CD4-positive, CD25-positive, alpha-beta regulatory T cell (primary cell): ENCODE measurements around the gene ITPRIPL2. TPM values are rescaled to one million over a fixed set of nuclear protein-coding genes. Genes with fewer than 3 reads are reported as not detected.
A peak's percentile ranks its signal among the peaks of the same experiment; 100 is the strongest.

Source experiments
- ATAC-seq, 2 donors: fragments of 150-1000 bp; cut with Tn5 transposase; one replicate each; pipeline ENCODE4 v1.10.0; 2021; ENCODE audit warnings: low read depth in 2 of 2, moderate number of reproducible peaks in 2 of 2, moderate library complexity in 1 of 2
- DNase-seq, 3 donors: peaks; one replicate each; pipeline versions ENCODE4 v3.0.0 to v3.0.0-alpha.2; 2012 to 2022; ENCODE audit warnings: mixed read lengths in 1 of 3
- H3K27ac ChIP-seq: one replicate; pipeline ENCODE4 v1.7.0; 2013; ENCODE audit warnings: mild to moderate bottlenecking, low read length; ENCODE audit not compliant: insufficient read depth, poor library complexity, severe bottlenecking
- H3K27me3 ChIP-seq: one replicate; pipeline ENCODE4 v1.7.0; 2013; ENCODE audit warnings: low read length; ENCODE audit not compliant: control insufficient read depth, insufficient read depth
- H3K36me3 ChIP-seq: one replicate; pipeline ENCODE4 v1.7.0; 2013; ENCODE audit warnings: mild to moderate bottlenecking, low read length, moderate library complexity; ENCODE audit not compliant: control insufficient read depth, insufficient read depth
- H3K4me1 ChIP-seq: 2 replicates; pipeline ENCODE4 v1.7.0; 2013; ENCODE audit warnings: mild to moderate bottlenecking, low read length; ENCODE audit not compliant: insufficient read depth, control insufficient read depth, poor library complexity, severe bottlenecking
- H3K4me3 ChIP-seq: one replicate; pipeline ENCODE4 v1.7.0; 2013; ENCODE audit warnings: low read depth, mild to moderate bottlenecking, low read length, moderate library complexity
- H3K9me3 ChIP-seq, 2 experiments: 1 replicate in 1 of 2; 2 replicates in 1 of 2; pipeline ENCODE4 v1.7.0; 2013; ENCODE audit warnings: low read length in 2 of 2, mild to moderate bottlenecking in 1 of 2, moderate library complexity in 1 of 2; ENCODE audit not compliant: control insufficient read depth in 2 of 2
- H3K27ac Mint-ChIP-seq, 3 donors: one replicate each; pipeline ENCODE4 v1.8.0; 2020 to 2022; ENCODE audit warnings: mild to moderate bottlenecking in 3 of 3, mixed read lengths in 3 of 3, moderate library complexity in 2 of 3
- H3K27me3 Mint-ChIP-seq: one replicate; pipeline ENCODE4 v1.8.0; 2022; ENCODE audit warnings: mild to moderate bottlenecking, mixed read lengths
- H3K36me3 Mint-ChIP-seq: one replicate; pipeline ENCODE4 v1.8.0; 2020; ENCODE audit warnings: mixed read lengths
- H3K4me1 Mint-ChIP-seq, 4 donors: one replicate each; pipeline ENCODE4 v1.8.0; 2020 to 2022; ENCODE audit warnings: mixed read lengths in 4 of 4, mild to moderate bottlenecking in 1 of 4
- H3K4me3 Mint-ChIP-seq, 4 donors: one replicate each; pipeline ENCODE4 v1.8.0; 2020 to 2022; ENCODE audit warnings: mild to moderate bottlenecking in 4 of 4, mixed read lengths in 4 of 4, moderate library complexity in 3 of 4
- H3K9me3 Mint-ChIP-seq, 7 donors: one replicate each; pipeline ENCODE4 v1.8.0; 2020 to 2022; ENCODE audit warnings: mixed read lengths in 7 of 7, mild to moderate bottlenecking in 3 of 7, moderate library complexity in 2 of 7
- polyA plus RNA-seq, 4 donors: library from polyadenylated mRNA; unstranded; fragments of 300-500 nt; fragmentation: Illumina TruSeq; gene quantifications; one replicate each; pipeline ENCODE4 v1.2.3, GENCODE V29; 2021
- total RNA-seq: library from RNA; stranded (reverse); gene quantifications from one replicate; pipeline ENCODE4 v1.2.3, GENCODE V29; 2022

ITPRIPL2 gene
- total and polyA plus RNA-seq, 5 donors from 2014 or later, result 0.15 to 1.1 (median 0.19) TPM; not detected in 1

DNA sequence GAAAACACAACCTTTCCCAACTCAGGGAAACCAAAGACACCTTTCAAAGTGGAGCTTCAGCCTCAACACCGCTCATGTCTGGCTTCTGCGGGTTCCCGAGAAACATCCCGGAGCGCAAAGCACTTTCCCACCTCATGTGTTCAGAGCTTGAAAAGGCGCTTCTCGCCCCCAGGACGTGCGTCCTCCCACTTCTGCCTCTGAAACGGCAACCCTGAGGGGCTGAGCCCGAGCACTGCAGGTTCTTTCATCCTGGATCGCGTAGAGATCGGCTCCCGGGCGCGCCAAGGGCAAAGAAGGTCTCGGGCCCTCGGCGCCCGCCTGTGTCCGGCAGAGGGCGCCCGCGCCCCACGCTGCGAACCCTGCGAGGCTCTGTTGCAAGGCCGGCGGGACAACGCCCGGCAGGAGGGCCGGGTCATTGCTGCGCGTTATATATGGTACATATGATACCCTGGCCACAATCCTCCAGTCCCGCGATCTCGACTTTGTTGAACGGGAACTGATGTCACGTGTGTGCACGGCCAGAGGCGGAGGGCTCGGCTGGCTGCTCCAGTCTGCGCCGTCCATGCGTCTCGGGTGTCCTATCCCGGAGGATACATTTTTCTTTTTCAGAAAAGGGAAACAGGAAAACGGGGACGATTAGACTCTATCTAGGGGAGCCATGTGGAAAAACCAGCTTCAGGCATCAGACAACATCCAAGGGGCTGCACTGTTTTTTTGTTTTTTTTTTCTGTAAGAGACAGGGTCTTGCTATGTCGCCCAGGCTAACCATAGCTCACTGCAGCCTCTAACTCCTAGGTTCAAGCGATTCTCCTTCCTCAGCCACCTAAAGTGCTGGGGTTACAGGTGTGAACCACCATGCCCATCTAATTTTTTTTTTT is 27.2 kb upstream of the ITPRIPL2 start:
- Mint-ChIP-seq H3K27ac (no peak overlapping the region), H3K4me3 (peak overlapping the region in 3 of 4 donors; percentile 36 to 68 (median 58)), H3K4me1 (peaks cover 0 to 4% (median 1%) of the 10 kb centered on the region in 4 donors), H3K27me3 (peaks cover 31% of the 10 kb centered on the region), H3K36me3 (peaks cover 7% of the 10 kb centered on the region), H3K9me3 (peaks cover 0 to 3% (median 0%) of the 10 kb centered on the region in 7 donors)
- ATAC-seq (peak; percentile 86 to 90), DNase-seq (peak; percentile 58 to 73 (median 71))
- no peaks in the 10 kb centered on the region for H3K36me3 ChIP-seq
- H3K4me1 ChIP-seq, result peaks cover 9% of the 10 kb centered on the region
- peaks cover 3% of the 10 kb centered on the region for H3K27me3 ChIP-seq
- H3K9me3 ChIP-seq, result no peaks in the 10 kb centered on the region
- no peak overlapping the region for H3K27ac ChIP-seq
- H3K4me3 ChIP-seq, result peak overlapping the region; percentile 57

GRCh38 chr16:19088341-19088916 is 25.3 kb upstream of the ITPRIPL2 start:
- H3K36me3 Mint-ChIP-seq, result no peaks in the 10 kb centered on the region
- no peak for ATAC-seq
- H3K27me3 ChIP-seq, result peaks cover 3% of the 10 kb centered on the region
- no peaks in the 10 kb centered on the region for H3K36me3 ChIP-seq
- H3K9me3 Mint-ChIP-seq, result peaks cover 0 to 7% (median 1%) of the 10 kb centered on the region in 7 donors
- H3K4me1 Mint-ChIP-seq, result peaks cover 0 to 4% (median 1%) of the 10 kb centered on the region in 4 donors
- H3K4me1 ChIP-seq, result peaks cover 9% of the 10 kb centered on the region
- no peaks in the 10 kb centered on the region for H3K9me3 ChIP-seq
- DNase-seq, result no peak
- peaks cover 35% of the 10 kb centered on the region for H3K27me3 Mint-ChIP-seq
- no peak overlapping the region for H3K4me3 ChIP-seq
- H3K27ac ChIP-seq, result no peak overlapping the region
- no peak overlapping the region for H3K4me3 Mint-ChIP-seq
- no peak overlapping the region for H3K27ac Mint-ChIP-seq

- Mint-ChIP-seq H3K4me3 (peak overlapping the region in 1 of 4 donors; percentile 4), H3K27ac (no peak overlapping the region), H3K9me3 (peaks cover 0 to 7% (median 1%) of the 10 kb centered on the region in 7 donors), H3K27me3 (peaks cover 38% of the 10 kb centered on the region), H3K4me1 (peaks cover 0 to 4% (median 1%) of the 10 kb centered on the region in 4 donors), H3K36me3 (no peaks in the 10 kb centered on the region)
- peaks cover 3% of the 10 kb centered on the region for H3K27me3 ChIP-seq
- H3K4me1 ChIP-seq, result peaks cover 9% of the 10 kb centered on the region
- DNase-seq, result no peak
- H3K9me3 ChIP-seq, result no peaks in the 10 kb centered on the region
- no peaks in the 10 kb centered on the region for H3K36me3 ChIP-seq
- no peak for ATAC-seq
- no peak overlapping the region for H3K4me3 ChIP-seq
- H3K27ac ChIP-seq, result no peak overlapping the region
These were observed 24.3 kb upstream of the ITPRIPL2 start for GRCh38 chr16:19089410-19089955.

DNA sequence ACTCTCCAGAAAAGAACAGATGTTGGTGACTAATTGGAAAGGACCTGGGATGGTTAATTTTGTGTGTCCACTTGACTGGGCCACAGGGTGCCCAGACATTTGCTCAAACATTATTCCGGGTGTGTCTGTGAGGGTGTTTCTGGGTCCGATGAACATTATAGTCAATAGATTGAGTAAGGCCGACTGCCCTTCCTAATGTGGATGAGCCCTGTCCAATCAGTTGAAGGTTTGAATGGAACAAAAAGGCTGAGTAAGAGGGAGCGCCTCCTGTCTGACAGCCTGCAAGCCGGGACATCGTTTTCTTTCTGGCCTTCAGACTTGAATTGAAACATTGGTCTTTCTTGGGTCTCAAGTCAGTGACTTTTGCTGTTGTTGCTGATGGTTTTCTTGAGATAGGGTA is 22.8 kb upstream of the ITPRIPL2 start:
- no peak overlapping the region for H3K27ac ChIP-seq
- H3K4me3 ChIP-seq, result no peak overlapping the region
- Mint-ChIP-seq H3K36me3 (no peaks in the 10 kb centered on the region), H3K4me1 (peaks cover 0 to 4% (median 1%) of the 10 kb centered on the region in 4 donors), H3K27me3 (peaks cover 28% of the 10 kb centered on the region), H3K27ac (no peak overlapping the region), H3K4me3 (peak overlapping the region in 1 of 4 donors; percentile 18), H3K9me3 (peaks cover 0 to 7% (median 0%) of the 10 kb centered on the region in 7 donors)
- ATAC-seq (no peak), DNase-seq (no peak)
- no peaks in the 10 kb centered on the region for H3K9me3 ChIP-seq
- peaks cover 9% of the 10 kb centered on the region for H3K4me1 ChIP-seq
- no peaks in the 10 kb centered on the region for H3K27me3 ChIP-seq
- H3K36me3 ChIP-seq, result no peaks in the 10 kb centered on the region

DNA sequence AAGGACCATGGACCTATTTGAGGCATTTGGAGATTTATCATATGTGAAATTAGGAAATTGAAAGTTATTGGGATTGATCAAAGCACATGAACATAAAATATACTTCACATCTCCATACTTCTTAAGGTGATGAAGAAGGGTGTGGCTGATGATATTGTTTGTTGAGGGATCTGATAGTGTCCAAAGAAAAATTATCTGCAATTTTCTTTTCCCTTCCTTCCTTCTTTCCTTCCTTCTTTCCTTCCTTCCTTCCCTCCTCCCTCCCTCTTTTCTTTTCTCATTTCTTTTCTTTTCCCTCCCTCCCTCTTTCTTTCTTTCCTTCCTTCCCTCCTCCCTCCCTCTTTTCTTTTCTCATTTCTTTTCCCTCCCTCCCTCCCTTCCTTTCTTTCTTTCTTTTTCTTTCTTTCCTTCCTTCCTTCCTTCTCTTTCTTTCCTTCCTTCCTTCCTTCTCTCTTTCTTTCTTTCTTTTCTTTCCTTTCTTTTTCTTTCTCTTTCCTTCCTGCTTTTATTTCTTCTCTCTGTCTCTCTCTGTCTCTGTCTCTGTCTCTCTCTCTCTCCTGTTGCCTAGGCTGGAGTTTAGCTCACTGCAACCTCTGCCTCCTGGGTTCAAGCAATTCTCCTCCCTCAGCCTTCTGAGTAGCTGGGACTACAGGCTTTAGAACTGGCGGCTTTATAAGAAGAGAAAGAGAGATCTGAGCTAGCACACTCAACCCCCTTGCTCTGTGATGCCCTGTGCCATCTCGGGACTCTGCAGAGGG is 20.9 kb upstream of the ITPRIPL2 start:
- Mint-ChIP-seq H3K9me3 (peaks cover 0 to 9% (median 1%) of the 10 kb centered on the region in 7 donors), H3K4me1 (peaks cover 0 to 4% (median 0%) of the 10 kb centered on the region in 4 donors), H3K27ac (no peak overlapping the region), H3K36me3 (peaks cover 1% of the 10 kb centered on the region), H3K27me3 (peaks cover 19% of the 10 kb centered on the region), H3K4me3 (no peak overlapping the region)
- Histone ChIP-seq H3K9me3 (no peaks in the 10 kb centered on the region), H3K4me3 (no peak overlapping the region), H3K27ac (no peak overlapping the region), H3K36me3 (no peaks in the 10 kb centered on the region), H3K27me3 (no peaks in the 10 kb centered on the region), H3K4me1 (no peaks in the 10 kb centered on the region)
- DNase-seq (no peak), ATAC-seq (no peak)

- Histone ChIP-seq H3K9me3 (no peaks in the 10 kb centered on the region), H3K4me3 (no peak overlapping the region), H3K36me3 (no peaks in the 10 kb centered on the region), H3K4me1 (no peaks in the 10 kb centered on the region), H3K27me3 (no peaks in the 10 kb centered on the region), H3K27ac (no peak overlapping the region)
- Mint-ChIP-seq H3K27me3 (peaks cover 18% of the 10 kb centered on the region), H3K9me3 (peaks cover 0 to 11% (median 3%) of the 10 kb centered on the region in 7 donors), H3K4me1 (no peaks in the 10 kb centered on the region), H3K4me3 (no peak overlapping the region), H3K27ac (no peak overlapping the region), H3K36me3 (peaks cover 3% of the 10 kb centered on the region)
- no peak for DNase-seq
- no peak for ATAC-seq
These were observed 19.9 kb upstream of the ITPRIPL2 start for GRCh38 chr16:19093631-19094541.
